Testis (tissue), 3 donors: Measurements from ENCODE around the gene ENTPD2. TPM values are rescaled to one million over a fixed set of nuclear protein-coding genes. Genes with fewer than 3 reads are reported as not detected.

Experiments used
- DNase-seq: peaks from one replicate; pipeline ENCODE4 v3.0.0-alpha.2; 2019
- H3K27ac ChIP-seq, 2 donors: fragments of 200-600 bp; sonication (generic); one replicate each; pipeline ENCODE4 v1.5.1; 2019
- H3K27me3 ChIP-seq: fragments of 200-600 bp; sonication (generic); one replicate; pipeline ENCODE4 v1.5.1; 2019
- H3K36me3 ChIP-seq: fragments of 200-600 bp; sonication (generic); one replicate; pipeline ENCODE4 v1.5.1; 2017; ENCODE audit warnings: low read depth; ENCODE audit errors: missing control alignments
- H3K4me1 ChIP-seq: fragments of 200-600 bp; sonication (generic); one replicate; pipeline ENCODE4 v1.5.1; 2019
- H3K4me3 ChIP-seq, 2 donors: fragments of 200-600 bp; sonication (generic); one replicate each; pipeline ENCODE4 v1.5.1; 2017 to 2019
- H3K9me3 ChIP-seq: fragments of 200-600 bp; sonication (generic); one replicate; pipeline ENCODE4 v1.5.1; 2017
- CTCF ChIP-seq, 3 experiments: fragments of 450-650 bp in 2 of 3; fragments of 200-600 bp in 1 of 3; sonication (generic) in 1 of 3; IDR thresholded peaks; one replicate each; pipeline ENCODE4 v1.5.1; 2016 to 2019; ENCODE audit warnings: antibody characterized with exemption in 3 of 3, mild to moderate bottlenecking in 2 of 3, moderate library complexity in 1 of 3
- POLR2A ChIP-seq: fragments of 450-650 bp; IDR thresholded peaks from one replicate; pipeline ENCODE4 v1.6.1; 2017; ENCODE audit warnings: antibody characterized with exemption, mild to moderate bottlenecking, moderate library complexity
- WGBS, 2 donors: methylation state at CpG; one replicate each; pipeline ENCODE4 v1.1.5; 2018; 5-methylcytosine and 5-hydroxymethylcytosine counted together
- intact Hi-C: fragments of 100-400 bp; cut with DNase I; formaldehyde crosslinking; loops from one replicate; pipeline ENCODE4 v1.15.1; 2023; ENCODE audit warnings: low total_unique reads
- polyA plus RNA-seq: library from polyadenylated mRNA; stranded (reverse); fragments of 350-450 nt; fragmentation: Illumina TruSeq; extraction: RNeasy Lipid Tissue Mini Kit (QIAGEN cat#74804); gene quantifications from one replicate; pipeline ENCODE4 v1.2.3, GENCODE V29; 2014; ENCODE audit warnings: low read depth, low replicate concordance; ENCODE audit not compliant: insufficient read depth
- total RNA-seq, 2 donors: library from RNA; depleted of rRNA; stranded (reverse); fragments of >200 nt; gene quantifications; one replicate each; pipeline ENCODE4 v1.2.3, GENCODE V29; 2016

ENTPD2 gene
- total and polyA plus RNA-seq, 3 donors from 2014 or later = 5.7 to 9.6 (median 8.5) TPM

GRCh38 chr9:137009217-137009616, 44.6 kb downstream of the ENTPD2 start:
- 87 to 95% methylated on average over 7 to 9 of the region's 18 CpGs for WGBS, 2 donors
- no peak for DNase-seq
- Histone ChIP-seq H3K27ac (no peak overlapping the region), H3K27me3 (no peaks in the 10 kb centered on the region), H3K4me1 (peaks cover 22% of the 10 kb centered on the region), H3K36me3 (no peaks in the 10 kb centered on the region), H3K4me3 (no peak overlapping the region), H3K9me3 (no peaks in the 10 kb centered on the region)
- TF ChIP-seq CTCF (IDR thresholded peaks at IDR 0.05) (no peak), POLR2A (no peak)
- intact Hi-C loops = no loop called here

GRCh38 chr9:137008312-137008711, 45.5 kb downstream of the ENTPD2 start:
- H3K4me3 ChIP-seq = no peak overlapping the region
- no peak overlapping the region for H3K27ac ChIP-seq
- peaks cover 22% of the 10 kb centered on the region for H3K4me1 ChIP-seq
- H3K27me3 ChIP-seq = no peaks in the 10 kb centered on the region
- no peak for DNase-seq
- intact Hi-C loops = no loop called here
- H3K9me3 ChIP-seq = no peaks in the 10 kb centered on the region
- 81 to 91% methylated on average over 7 to 13 of the region's 22 CpGs for WGBS, 2 donors
- no peak for TF ChIP-seq CTCF (IDR thresholded peaks at IDR 0.05)
- no peak for TF ChIP-seq POLR2A
- no peaks in the 10 kb centered on the region for H3K36me3 ChIP-seq

- Histone ChIP-seq H3K4me1 (peaks cover 22% of the 10 kb centered on the region), H3K36me3 (no peaks in the 10 kb centered on the region), H3K27me3 (no peaks in the 10 kb centered on the region), H3K4me3 (no peak overlapping the region), H3K9me3 (no peaks in the 10 kb centered on the region), H3K27ac (no peak overlapping the region)
- no peak for DNase-seq
- WGBS, 2 donors = 74% methylated on average over 13 of the region's 13 CpGs; no CpG with 5 or more reads in 1 of the 2 donors
- TF ChIP-seq POLR2A (no peak), CTCF (IDR thresholded peaks at IDR 0.05) (no peak)
- intact Hi-C loops = no loop called here
These were observed 46.0 kb downstream of the ENTPD2 start for GRCh38 chr9:137007816-137008270.

- Histone ChIP-seq H3K9me3 (no peaks in the 10 kb centered on the region), H3K4me1 (peaks cover 22% of the 10 kb centered on the region), H3K27me3 (no peaks in the 10 kb centered on the region), H3K27ac (no peak overlapping the region), H3K4me3 (no peak overlapping the region), H3K36me3 (no peaks in the 10 kb centered on the region)
- no peak for TF ChIP-seq POLR2A
- TF ChIP-seq CTCF (IDR thresholded peaks at IDR 0.05) = no peak
- intact Hi-C loops = no loop called here
- DNase-seq = peak; percentile 68
- 61 to 65% methylated on average over 26 to 30 of the region's 30 CpGs for WGBS, 2 donors
These were observed 46.6 kb downstream of the ENTPD2 start for GRCh38 chr9:137007108-137007815.
